GM19324 (cell line): Measurements from ENCODE around the gene FIZ1.
"Not testable (repeated sequence)": the region's sequence is repeated elsewhere in the genome, so short reads cannot be mapped to it uniquely, and the experiment has no call there.

Source experiments
- ATAC-seq: cut with Tn5 transposase; IDR thresholded peaks from one replicate; pipeline ENCODE4 v1.9.1; 2021; ENCODE audit warnings: mild to moderate bottlenecking, moderate library complexity; ENCODE audit not compliant: unreplicated experiment, low FRiP score

Gene FIZ1

DNA sequence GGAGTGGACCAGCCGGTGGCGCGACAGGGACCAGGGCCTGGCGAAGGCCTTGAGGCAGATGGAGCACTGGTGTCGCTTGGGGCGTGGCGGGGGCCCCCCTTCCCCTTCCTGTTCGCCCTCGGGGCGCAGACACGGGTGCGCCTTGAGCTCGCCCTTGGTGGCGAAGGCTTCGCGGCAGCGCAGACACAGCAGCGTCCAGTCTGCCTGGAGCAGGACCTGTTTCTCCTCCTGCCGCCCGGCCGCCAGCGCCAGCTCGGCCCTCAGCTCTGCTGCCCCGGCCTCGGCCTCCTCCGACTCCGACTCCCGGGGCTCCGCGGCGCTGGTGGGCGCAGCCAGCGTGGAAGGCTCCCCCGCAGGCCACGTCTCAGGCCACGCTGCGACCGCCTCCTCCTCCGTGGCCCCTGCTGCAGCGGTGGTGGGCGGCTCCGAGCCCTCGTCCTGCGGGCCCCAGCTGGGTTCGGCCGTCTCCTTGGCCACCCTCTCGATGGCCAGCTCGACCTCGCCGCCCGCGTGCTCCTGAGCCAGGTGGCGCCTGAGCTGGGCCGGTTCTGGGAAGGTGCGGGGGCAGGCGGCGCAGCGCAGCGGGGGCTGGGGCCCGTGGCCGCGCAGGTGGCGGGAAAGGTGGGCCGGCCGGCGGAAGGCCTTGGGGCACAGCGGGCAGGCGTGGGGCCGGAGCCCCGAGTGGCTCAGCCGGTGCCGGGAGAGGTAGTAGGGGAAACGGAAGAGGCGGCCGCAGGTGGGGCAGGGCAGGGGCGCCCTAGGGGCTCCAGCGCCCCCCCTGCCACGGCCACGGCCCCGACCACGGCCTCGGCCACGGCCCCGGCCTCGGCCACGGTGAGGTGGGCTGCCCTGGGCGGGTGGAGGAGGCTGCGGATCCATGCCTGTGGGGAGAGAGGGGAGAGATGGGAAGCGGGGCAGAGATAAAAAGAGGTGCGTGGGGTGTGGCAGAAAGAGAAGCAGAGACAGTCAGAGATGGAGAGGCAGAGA lies 20.3 kb downstream of the FIZ1 start:
- no peak for ATAC-seq

GRCh38 chr19:55578031-55578760 lies 21.1 kb downstream of the FIZ1 start:
- no peak for ATAC-seq

- ATAC-seq: no peak
These were observed 22.6 kb downstream of the FIZ1 start for GRCh38 chr19:55576746-55577145.

DNA sequence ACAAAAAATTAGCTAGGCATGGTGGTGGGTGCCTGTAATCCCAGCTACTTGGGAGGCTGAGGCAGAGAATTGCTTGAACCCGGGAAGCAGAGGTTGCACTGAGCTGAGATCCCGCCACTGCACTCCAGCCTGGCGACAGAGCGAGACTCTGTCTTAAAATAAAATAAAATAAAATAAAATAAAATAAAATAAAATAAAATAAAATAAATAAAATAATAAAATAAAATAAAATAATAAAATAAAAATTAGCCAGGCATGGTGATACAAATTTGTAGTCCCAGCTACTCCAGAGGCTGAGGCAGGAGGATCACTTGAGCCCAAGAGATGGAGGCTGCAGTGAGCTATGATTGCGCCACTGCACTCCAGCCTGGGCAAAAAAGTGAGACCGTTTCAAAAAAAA lies 25.4 kb downstream of the FIZ1 start:
- not testable (repeated sequence) for ATAC-seq

DNA sequence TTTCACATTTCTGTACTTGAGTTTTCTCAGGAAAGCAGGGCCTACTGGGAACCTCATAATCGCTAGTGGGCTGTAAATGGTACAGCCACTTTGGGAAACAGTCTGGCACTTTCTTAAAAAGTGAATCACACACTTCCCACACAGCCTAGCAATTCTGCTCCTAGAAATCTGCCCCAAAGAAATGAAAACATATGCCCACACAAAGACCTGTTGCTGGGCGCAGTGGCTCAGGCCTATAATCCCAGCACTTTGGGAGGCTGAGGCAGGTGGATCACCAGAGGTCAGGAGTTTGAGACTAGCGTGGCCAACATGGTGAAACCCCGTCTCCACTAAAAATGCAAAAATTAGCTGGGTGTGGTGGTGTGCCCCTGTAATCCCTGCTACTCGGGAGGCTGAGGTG lies 29.8 kb downstream of the FIZ1 start:
- not testable (repeated sequence) for ATAC-seq

- no peak for ATAC-seq
These were observed 31.5 kb downstream of the FIZ1 start for GRCh38 chr19:55567708-55568328.

GRCh38 chr19:55566823-55567222 lies 32.5 kb downstream of the FIZ1 start:
- no peak for ATAC-seq

DNA sequence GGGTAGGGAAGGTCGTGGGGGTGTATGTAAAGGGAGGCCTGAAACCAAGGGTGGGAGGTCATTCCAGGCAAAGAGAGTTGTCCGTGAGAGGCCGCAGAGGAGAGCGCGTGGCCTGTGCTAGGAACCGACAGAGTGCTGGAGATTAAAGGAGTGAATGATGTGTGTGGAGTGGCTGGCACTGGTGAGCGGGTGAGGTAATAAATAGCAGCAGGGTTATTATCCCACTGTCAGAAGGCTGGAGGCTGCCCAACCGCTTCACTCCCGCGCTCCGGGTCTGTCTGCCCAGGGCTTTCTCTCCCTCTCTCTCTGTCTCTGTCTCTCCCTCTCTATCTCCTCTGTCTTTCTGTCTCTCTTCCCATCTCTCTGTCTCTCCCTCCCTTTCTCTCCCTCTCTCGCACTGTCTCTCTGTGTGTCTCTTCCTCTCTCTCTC lies 36.0 kb downstream of the FIZ1 start:
- no peak for ATAC-seq

- ATAC-seq: no peak
These were observed 39.6 kb downstream of the FIZ1 start for GRCh38 chr19:55559684-55560083.

DNA sequence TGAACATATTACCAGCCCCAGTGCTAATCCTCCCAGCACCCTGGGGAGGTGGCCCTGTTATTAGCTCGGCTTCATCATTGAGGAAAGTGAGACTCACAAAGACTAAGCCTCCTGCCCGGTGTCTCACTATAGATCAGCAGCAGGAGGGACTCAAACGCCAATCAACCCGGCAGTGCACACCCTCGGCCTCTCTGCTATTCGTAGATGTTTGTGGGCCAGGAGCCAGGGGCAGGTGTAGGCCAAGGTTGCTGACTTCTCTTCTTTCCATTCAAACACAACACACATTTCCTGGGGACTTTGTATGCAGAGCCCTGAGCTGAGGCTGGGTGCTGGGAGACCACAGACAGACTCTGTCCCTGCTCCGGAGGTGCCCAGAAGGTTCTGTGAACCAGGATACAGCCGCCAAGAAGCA lies 44.6 kb downstream of the FIZ1 start:
- no peak for ATAC-seq

- ATAC-seq: no peak
These were observed 45.0 kb downstream of the FIZ1 start for GRCh38 chr19:55554302-55554701.

DNA sequence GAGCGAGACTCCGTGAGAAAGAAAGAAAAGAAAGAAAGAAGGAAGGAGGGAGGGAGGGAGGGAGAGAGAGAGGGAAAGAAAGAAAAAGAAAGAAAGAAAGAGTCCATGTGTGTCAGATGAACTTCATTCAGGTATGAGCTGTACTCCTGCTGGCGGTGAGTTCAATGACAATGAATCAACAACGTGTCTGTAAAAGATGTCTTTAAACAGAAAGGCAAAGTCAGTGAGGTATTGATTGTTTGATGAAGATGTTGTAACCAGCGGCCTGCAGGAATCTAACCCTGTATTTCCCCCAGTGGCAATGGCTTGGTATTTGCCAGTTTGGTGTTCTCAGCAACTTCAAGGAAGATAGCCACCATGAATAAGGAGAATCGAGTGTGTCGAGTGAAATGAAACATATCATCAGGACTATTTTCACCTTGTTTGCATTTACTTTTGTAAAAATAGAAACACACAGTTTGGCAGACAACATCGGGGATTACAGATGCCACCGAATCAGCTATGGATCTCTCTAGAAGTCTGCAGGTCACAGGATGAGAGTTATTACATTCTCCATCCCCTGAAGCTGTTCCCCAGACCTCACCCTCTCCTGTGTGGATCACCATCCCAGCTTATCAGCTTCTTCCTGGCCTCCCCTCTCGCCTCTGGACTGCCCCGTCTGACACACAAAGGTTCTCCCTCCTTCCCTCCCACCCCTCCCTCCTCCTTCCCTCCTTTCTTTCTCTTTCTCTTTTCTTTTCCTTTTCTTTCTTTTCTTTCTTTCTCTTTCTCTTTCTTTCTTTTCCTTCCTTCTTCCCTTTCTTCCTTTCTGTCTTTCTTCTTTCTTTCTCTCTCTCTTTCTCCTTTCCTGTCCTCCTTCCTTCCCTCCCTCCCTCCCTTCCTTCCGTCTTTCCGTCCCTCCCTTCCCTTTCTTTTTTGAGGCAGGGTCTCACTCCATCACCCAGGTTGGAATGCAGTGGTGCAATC lies 45.8 kb downstream of the FIZ1 start:
- no peak for ATAC-seq

GRCh38 chr19:55552620-55553019 lies 46.7 kb downstream of the FIZ1 start:
- no peak for ATAC-seq

DNA sequence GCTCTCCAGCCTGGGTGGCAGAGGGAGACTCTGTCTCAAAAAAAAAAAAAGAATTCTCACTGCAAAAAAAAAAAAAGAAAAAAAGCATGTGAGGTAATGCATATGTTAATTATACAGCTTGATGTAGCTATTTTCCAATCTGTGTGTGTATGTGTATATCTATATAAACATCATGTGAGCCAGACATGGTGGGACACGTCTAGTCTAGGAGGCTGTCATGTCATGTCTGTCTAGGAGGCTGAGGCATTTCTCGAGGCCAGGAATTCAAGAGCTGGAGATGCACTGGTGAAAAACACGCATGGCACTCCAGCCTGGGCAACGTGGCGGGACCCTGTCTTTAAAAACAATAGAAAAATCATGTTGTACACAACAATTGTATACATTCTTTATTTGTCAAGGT lies 47.1 kb downstream of the FIZ1 start:
- ATAC-seq: no peak

DNA sequence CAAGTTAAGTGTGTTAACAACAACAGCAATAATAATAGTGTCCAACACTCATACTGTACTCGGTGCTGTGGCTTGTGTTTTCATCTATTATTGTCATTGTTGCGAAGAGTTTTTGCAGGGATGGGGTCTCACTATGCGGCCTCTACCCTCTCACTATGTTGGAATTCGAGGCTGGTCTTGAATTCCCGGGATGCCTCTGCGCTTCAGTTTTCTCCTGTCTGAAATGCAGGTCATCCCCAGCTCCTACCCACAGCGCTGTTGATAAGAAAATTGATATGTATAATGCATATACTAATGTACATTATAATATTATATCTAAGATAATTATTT lies 49.0 kb downstream of the FIZ1 start:
- ATAC-seq: no peak

DNA sequence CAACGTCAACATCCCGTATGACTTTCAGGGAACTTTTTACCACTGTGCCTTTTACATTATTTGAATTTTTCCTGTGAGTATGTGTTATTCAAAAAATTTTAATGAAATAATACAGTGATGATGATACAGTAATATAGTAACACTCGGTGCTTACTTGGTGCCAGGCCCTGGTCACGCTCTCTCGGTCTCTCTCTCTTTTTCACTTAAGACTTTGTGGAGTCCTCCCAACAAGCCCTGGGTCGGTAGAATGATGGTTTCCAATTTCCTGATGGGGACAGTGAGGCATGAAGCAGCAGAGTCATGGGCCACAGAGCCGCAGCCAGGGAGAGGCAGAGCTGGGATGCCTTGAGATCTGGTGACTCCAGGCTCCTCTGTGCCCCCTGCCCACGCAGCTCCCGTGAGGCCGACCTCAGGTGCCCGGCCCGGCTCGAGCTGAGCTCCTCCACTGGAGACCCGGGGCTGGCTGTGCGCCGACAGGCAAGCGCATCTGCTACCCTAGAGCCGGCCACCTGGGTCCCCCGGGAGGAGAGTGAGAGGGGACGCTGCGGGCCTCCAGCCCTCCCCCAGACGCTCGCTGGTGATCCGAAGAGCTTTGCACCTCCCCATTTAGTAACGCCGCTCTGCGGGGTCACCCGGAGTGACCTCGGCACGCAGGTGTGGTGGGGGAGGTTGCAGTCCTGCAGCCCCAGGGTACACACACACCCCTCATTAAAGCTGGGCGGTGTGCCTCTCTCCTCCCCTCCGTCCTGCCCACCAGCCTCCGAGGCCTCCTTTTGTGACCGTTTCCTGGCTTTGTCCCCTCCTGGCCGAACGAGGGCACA lies 49.6 kb downstream of the FIZ1 start:
- no peak for ATAC-seq

GRCh38 chr19:55546822-55547614 lies 52.3 kb downstream of the FIZ1 start:
- no peak for ATAC-seq

DNA sequence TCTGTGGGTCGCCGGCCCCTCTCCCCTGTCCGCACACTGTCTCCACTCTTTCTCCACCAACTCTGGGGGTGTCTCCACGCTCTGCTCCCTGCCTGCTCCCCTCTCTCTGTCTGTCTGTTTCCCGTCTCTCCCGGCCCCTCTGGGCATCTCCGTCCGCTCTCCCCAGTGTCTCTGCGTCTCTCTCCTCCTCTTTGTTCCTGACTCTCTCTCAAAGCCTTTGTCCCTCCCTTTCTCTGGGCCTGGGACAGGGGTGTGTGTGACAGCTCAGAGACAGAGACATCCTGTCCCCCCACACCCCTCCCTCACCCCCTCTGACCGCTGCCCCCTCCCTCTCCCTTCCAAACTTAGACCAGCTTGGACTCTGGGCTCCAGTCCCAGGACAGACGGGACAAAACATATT lies 53.3 kb downstream of the FIZ1 start:
- ATAC-seq: no peak

GRCh38 chr19:55545443-55545842 lies 53.9 kb downstream of the FIZ1 start, which contains the start of gene SBK3:
SBK3 (minus strand) TSS chr19:55545543; CDS start chr19:55545543, 0 bp downstream.
- ATAC-seq: no peak
